Omental fat pad (tissue), 4 donors: ENCODE data around the gene NR6A1. TPM values are rescaled to one million over a fixed set of nuclear protein-coding genes. Genes with fewer than 3 reads are reported as not detected.

Source experiments
- ATAC-seq: fragments of 150-250 bp; one replicate; pipeline ENCODE4 v1.9.1; 2016; ENCODE audit warnings: mild to moderate bottlenecking, moderate library complexity; ENCODE audit not compliant: low FRiP score
- DNase-seq: peaks from one replicate; pipeline ENCODE4 v3.0.0-alpha.2; 2019; ENCODE audit warnings: low spot score
- CTCF ChIP-seq, 3 donors: fragments of 450-650 bp; IDR thresholded peaks; one replicate each; pipeline ENCODE4 v1.5.1; 2016 to 2017; ENCODE audit warnings: antibody characterized with exemption in 3 of 3, mild to moderate bottlenecking in 3 of 3, moderate library complexity in 2 of 3
- small RNA-seq: library from RNA; depleted of rRNA; stranded (forward); fragments of <200 nt; gene quantifications from one replicate; pipeline ENCODE3, GENCODE V24; 2016
- total RNA-seq, 4 donors: library from RNA; depleted of rRNA; stranded (reverse); fragments of >200 nt; gene quantifications; one replicate each; pipeline ENCODE4 v1.1.0, GENCODE V29; 2016

NR6A1 gene
- total RNA-seq, 4 donors from 2014 or later: 0.95 to 1.2 (median 1.0) TPM

- ATAC-seq: no peak
- DNase-seq: no peak
- no peak for TF ChIP-seq CTCF (IDR thresholded peaks at IDR 0.05)
Measured at GRCh38 chr9:124470726-124471125, 300.4 kb downstream of the NR6A1 start.

DNA sequence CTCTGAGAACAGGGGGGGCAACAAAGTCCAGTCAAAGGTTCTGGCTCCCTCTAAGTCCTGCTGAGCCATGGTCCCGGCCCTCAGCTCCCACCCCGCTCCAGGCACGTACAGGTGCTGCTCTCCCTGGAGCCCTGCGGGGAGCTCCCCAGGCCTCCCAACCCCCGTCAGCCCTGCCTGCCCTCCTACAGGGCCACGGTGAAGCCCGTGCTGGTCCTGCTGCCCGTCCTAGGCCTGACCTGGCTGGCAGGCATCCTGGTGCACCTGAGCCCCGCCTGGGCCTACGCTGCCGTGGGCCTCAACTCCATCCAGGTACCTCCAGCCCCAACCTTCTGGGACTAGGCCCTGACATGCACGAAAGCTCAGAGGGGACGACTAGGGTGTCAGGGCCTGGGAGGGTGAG is 300.8 kb downstream of the NR6A1 start:
- no peak for DNase-seq
- TF ChIP-seq CTCF (IDR thresholded peaks at IDR 0.05): no peak
- ATAC-seq: no peak

DNA sequence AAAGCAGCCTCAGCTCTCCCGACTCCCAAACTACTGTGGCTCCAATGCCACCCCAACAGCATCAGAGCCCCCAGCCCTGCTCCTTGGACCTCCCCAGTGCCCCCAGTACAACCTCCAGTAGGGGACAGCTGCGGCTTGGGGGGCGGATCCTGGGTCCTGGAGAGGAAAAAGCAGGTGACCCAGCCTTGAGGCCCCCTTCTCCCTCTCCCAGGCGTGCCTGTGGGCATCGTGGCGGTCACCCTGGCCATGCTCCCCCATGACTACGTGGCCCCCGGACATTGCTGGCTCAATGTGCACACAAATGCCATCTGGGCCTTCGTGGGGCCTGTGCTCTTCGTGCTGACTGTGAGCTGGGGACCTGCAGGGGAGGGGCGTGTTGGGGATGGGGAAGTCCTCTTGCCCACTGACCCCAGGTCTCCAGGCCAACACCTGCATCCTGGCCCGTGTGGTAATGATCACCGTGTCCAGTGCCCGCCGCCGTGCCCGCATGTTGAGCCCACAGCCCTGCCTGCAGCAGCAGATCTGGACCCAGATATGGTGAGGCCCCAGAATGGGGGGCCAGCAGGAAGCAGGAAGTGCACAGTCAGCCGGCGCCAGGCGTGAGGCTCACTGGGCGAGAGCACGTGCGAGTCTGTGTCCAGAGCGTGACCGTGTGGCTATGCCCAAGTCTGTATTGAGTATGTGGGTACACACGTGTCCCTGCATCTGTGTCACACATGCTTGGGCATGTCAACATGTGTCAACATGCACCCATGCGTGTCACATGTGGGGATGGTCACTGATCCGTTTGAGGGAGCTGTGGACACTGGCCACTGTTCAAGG is 301.9 kb downstream of the NR6A1 start:
- no peak for TF ChIP-seq CTCF (IDR thresholded peaks at IDR 0.05)
- no peak for DNase-seq
- no peak for ATAC-seq

DNA sequence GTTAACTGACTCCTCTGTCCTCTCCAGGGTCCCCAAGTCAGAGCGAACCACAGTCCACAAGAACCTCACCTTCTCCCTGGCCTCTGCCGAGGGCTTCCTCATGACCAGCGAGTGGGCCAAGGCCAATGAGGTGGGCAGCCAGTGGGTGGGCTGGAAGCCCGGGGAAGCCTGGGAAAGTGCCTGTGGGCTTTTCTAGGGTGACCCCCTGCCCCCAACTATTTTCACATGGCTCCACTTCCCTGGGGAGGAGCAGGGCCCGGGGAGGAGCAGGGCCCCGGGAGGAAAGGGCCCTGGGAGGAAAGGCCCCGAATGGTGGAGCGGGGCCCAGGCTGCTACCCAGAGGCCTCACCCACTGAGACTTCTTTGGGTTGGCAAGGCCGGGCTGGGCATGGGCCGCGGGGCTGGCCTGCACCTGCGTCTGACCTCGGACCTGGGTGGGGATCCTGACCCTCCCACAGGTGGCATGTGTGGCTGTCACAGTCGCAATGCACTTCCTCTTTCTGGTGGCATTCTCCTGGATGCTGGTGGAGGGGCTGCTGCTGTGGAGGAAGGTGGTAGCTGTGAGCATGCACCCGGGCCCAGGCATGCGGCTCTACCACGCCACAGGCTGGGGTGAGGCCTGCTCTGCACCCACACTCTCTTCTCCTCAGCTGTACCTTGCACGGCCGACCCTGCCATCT is 302.9 kb downstream of the NR6A1 start:
- DNase-seq (no peak), ATAC-seq (no peak)
- TF ChIP-seq CTCF (IDR thresholded peaks at IDR 0.05): no peak

DNA sequence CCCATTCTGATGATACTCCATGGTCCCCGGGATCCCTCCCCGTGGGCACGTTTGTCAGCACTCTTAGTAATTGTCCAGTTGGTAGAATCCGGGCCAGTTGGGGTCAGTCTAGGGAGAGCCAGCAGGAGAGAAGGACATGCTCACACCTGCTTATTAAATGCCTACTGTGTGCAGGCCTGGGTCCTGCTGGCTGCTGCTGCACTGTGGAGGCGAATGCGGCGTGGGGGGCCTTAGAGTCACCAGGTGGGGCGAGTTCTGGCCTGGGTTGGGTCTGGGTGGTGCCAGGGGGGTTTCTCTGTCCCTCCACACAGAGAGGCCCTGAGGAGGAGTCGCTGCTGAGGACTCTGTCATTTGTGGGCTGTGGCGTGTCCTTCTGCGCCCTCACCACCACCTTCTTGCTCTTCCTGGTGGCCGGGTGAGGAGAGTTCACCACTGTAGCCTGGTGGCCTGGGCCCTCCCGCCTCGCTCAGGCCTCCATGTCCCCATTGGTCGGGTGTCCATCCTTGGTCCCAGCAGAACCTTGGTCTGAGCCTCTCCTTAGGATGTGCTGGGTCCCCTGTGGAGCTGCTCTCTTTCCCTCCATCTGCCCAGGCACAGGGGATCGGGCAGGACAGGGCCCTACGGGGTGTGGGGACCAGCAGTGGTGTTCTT is 303.6 kb downstream of the NR6A1 start:
- DNase-seq (no peak), ATAC-seq (no peak)
- no peak for TF ChIP-seq CTCF (IDR thresholded peaks at IDR 0.05)

Small RNA genes within 50 kb of the gene (small RNA-seq; reads per million reads assigned to genes)
- gene MIR181A2 (39.0 reads per million, percentile 95 among the genes with 10 or more reads in this experiment), gene MIR181B2 (6.6 reads per million, percentile 82 among the genes with 10 or more reads in this experiment), gene RN7SL302P (not detected)

Other genes with a start within 250 kb of the NR6A1 start
- gene OLFML2A, start 5.8 kb upstream of the NR6A1 start, total RNA-seq: 10 to 100 TPM in 2 of 4 donors, 1 to 10 TPM in 2; 6.0 to 62.6 (median 10.8) TPM
- under 1 TPM in 1 of 4 donors, not detected in 3; 0.36 TPM for gene WDR38, start 82.1 kb upstream of the NR6A1 start, total RNA-seq
- 1,000 to 10,000 TPM; 1,657 to 2,235 (median 2,199) TPM for gene RPL35, start 90.6 kb upstream of the NR6A1 start, total RNA-seq
- 10 to 100 TPM; 21.8 to 55.4 (median 24.7) TPM for gene ARPC5L, start 90.8 kb upstream of the NR6A1 start, total RNA-seq
- gene GOLGA1, start 169.8 kb upstream of the NR6A1 start, total RNA-seq: 10 to 100 TPM; 13.3 to 31.5 (median 19.7) TPM